ENCODE measurements around the gene MSMO1. TPM values are rescaled to one million over a fixed set of nuclear protein-coding genes. Genes with fewer than 3 reads are reported as not detected.

MSMO1 gene
- total RNA-seq, 3 donors from 2014 or later = 41.1 to 123 (median 117) TPM

- no peak for TF ChIP-seq CTCF (IDR thresholded peaks at IDR 0.05)
- no peak for DNase-seq
- no peaks in the 10 kb centered on the region for H3K9me3 ChIP-seq
- ATAC-seq = peak; percentile 46
- H3K36me3 ChIP-seq (ENCODE audit: low read depth) = no peaks in the 10 kb centered on the region
- no peak overlapping the region for H3K4me3 ChIP-seq
- no peaks in the 10 kb centered on the region for H3K4me1 ChIP-seq (ENCODE audit: low read depth)
- intact Hi-C loops (cut with DNase I, micrococcal nuclease) = no loop called here
Measured at GRCh38 chr4:165299399-165300060, 27.9 kb upstream of the MSMO1 start.

- H3K9me3 ChIP-seq = no peaks in the 10 kb centered on the region
- H3K4me1 ChIP-seq (ENCODE audit: low read depth) = no peaks in the 10 kb centered on the region
- peak; percentile 25 for ATAC-seq
- intact Hi-C loops (cut with DNase I, micrococcal nuclease) = no loop called here
- no peak for DNase-seq
- no peak overlapping the region for H3K4me3 ChIP-seq
- no peak for TF ChIP-seq CTCF (IDR thresholded peaks at IDR 0.05)
- no peaks in the 10 kb centered on the region for H3K36me3 ChIP-seq (ENCODE audit: low read depth)
Measured at GRCh38 chr4:165301833-165302232, 25.6 kb upstream of the MSMO1 start.

- no peak overlapping the region for H3K4me3 ChIP-seq
- H3K36me3 ChIP-seq (ENCODE audit: low read depth) = no peaks in the 10 kb centered on the region
- intact Hi-C loops (cut with DNase I, micrococcal nuclease) = no loop called here
- ATAC-seq = no peak
- TF ChIP-seq CTCF (IDR thresholded peaks at IDR 0.05) = no peak
- no peaks in the 10 kb centered on the region for H3K9me3 ChIP-seq
- no peaks in the 10 kb centered on the region for H3K4me1 ChIP-seq (ENCODE audit: low read depth)
- DNase-seq = no peak
Measured at GRCh38 chr4:165302658-165303057, 24.8 kb upstream of the MSMO1 start.

- TF ChIP-seq CTCF (IDR thresholded peaks at IDR 0.05) = no peak
- no peak for ATAC-seq
- intact Hi-C loops (cut with DNase I, micrococcal nuclease) = no loop called here
Measured at GRCh38 chr4:165308166-165308565, 19.3 kb upstream of the MSMO1 start.

GRCh38 chr4:165308606-165309005, 18.9 kb upstream of the MSMO1 start:
- intact Hi-C loops (cut with DNase I, micrococcal nuclease) = no loop called here
- H3K4me1 ChIP-seq (ENCODE audit: low read depth) = no peaks in the 10 kb centered on the region
- no peak for TF ChIP-seq CTCF (IDR thresholded peaks at IDR 0.05)
- ATAC-seq (no peak), DNase-seq (no peak)
- no peaks in the 10 kb centered on the region for H3K9me3 ChIP-seq
- no peaks in the 10 kb centered on the region for H3K36me3 ChIP-seq (ENCODE audit: low read depth)
- no peak overlapping the region for H3K4me3 ChIP-seq

More at GRCh38 chr4:165308166-165308565, 19.3 kb upstream of the MSMO1 start:
- Histone ChIP-seq H3K4me1 (ENCODE audit: low read depth) (no peaks in the 10 kb centered on the region), H3K9me3 (no peaks in the 10 kb centered on the region), H3K36me3 (ENCODE audit: low read depth) (no peaks in the 10 kb centered on the region), H3K4me3 (no peak overlapping the region)
- no peak for DNase-seq

GRCh38 chr4:165309456-165309855, 18.0 kb upstream of the MSMO1 start:
- no peak for TF ChIP-seq CTCF (IDR thresholded peaks at IDR 0.05)
- intact Hi-C loops (cut with DNase I, micrococcal nuclease) = no loop called here
- DNase-seq (no peak), ATAC-seq (no peak)
- H3K4me1 ChIP-seq (ENCODE audit: low read depth) = no peaks in the 10 kb centered on the region
- H3K9me3 ChIP-seq = no peaks in the 10 kb centered on the region
- no peaks in the 10 kb centered on the region for H3K36me3 ChIP-seq (ENCODE audit: low read depth)
- no peak overlapping the region for H3K4me3 ChIP-seq

All from mucosa of descending colon (tissue), 3 donors.